Psoas muscle (tissue), 8 donors: Measurements from ENCODE around the gene AP1M2. TPM values are rescaled to one million over a fixed set of nuclear protein-coding genes. Genes with fewer than 3 reads are reported as not detected.
"Not testable (repeated sequence)": the region's sequence is repeated elsewhere in the genome, so short reads cannot be mapped to it uniquely, and the experiment has no call there.

ENCODE experiments used
- ATAC-seq, 4 donors: fragments of 200-7000 bp; cut with Tn5 transposase; one replicate each; pipeline ENCODE4 v1.9.1; 2020; ENCODE audit warnings: moderate library complexity in 3 of 4, mild to moderate bottlenecking in 2 of 4
- DNase-seq, 2 donors: peaks; one replicate each; pipeline ENCODE4 v3.0.0-alpha.2; 2020
- H3K27ac ChIP-seq: fragments of 200-600 bp; one replicate; pipeline ENCODE4 v1.8.0; 2022
- H3K27me3 ChIP-seq, 3 donors: fragments of 200-600 bp in 1 of 3; one replicate each; pipeline versions ENCODE4 v1.6.1 to v1.8.0; 2013 to 2022; ENCODE audit warnings: low read length in 2 of 3, mild to moderate bottlenecking in 2 of 3, moderate library complexity in 1 of 3; ENCODE audit not compliant: insufficient read depth in 3 of 3
- H3K36me3 ChIP-seq, 2 donors: fragments of 200-600 bp in 1 of 2; one replicate each; pipeline versions ENCODE4 v1.6.1 to v1.8.0; 2013 to 2022; ENCODE audit warnings: low read depth in 1 of 2, mild to moderate bottlenecking in 1 of 2, moderate library complexity in 1 of 2; ENCODE audit not compliant: insufficient read depth in 1 of 2
- H3K4me1 ChIP-seq: fragments of 200-600 bp; one replicate; pipeline ENCODE4 v1.8.0; 2022
- H3K4me3 ChIP-seq: fragments of 200-600 bp; one replicate; pipeline ENCODE4 v1.8.0; 2022; ENCODE audit warnings: mild to moderate bottlenecking
- H3K9me3 ChIP-seq: fragments of 200-600 bp; one replicate; pipeline ENCODE4 v1.8.0; 2022
- WGBS, 3 donors: extraction: QIAGEN DNeasy Blood & Tissue Kit; methylation state at CpG; one replicate each; pipeline versions ENCODE4 v1.1.6 to v1.1.7; 2013; 5-methylcytosine and 5-hydroxymethylcytosine counted together
- intact Hi-C, 2 donors: fragments of 100-400 bp; cut with DNase I; formaldehyde crosslinking; loops; one replicate each; pipeline versions ENCODE4 v1.11.0 to v1.14.2; 2022
- polyA plus RNA-seq, 3 donors: library from polyadenylated mRNA; stranded (reverse); fragments of 200-250 nt; gene quantifications; one replicate each; pipeline ENCODE4 v1.2.3, GENCODE V29; 2013
- total RNA-seq, 4 donors: library from RNA; stranded (reverse); fragmentation: NEBNext Ultra II Directional in 2 of 4; extraction: Animal tissue kit (Norgen Biotek cat#: 25700) in 2 of 4; gene quantifications; one replicate each; pipeline versions ENCODE4 v1.2.1 to v1.2.4, GENCODE V29; 2021 to 2023
- TF ChIP-seq, protein P1 (sequence below): fragments of 200-600 bp; IDR thresholded peaks from one replicate; pipeline ENCODE4 v1.8.0; 2022; ENCODE audit warnings: antibody characterized with exemption
- donor health status: healthy with polysubstance abuse.
- donor health status: DM: no; HTN: no; CAD: no; lungs with moderate emphysema.
- donor health status: Bipolar disorder and iron deficiency.
- donor health status: healthy.
- donor health status: DM: yes; HTN: yes; CAD: no.
- donor health status: DM: no; HTN: no; CAD: no.
- donor health status: DM: no; HTN: no; CAD: no.
- donor health status: DM: yes; HTN: yes; CAD: no.

AP1M2 gene
- total and polyA plus RNA-seq, 7 donors, result 0.13 TPM; not detected in 6

DNA sequence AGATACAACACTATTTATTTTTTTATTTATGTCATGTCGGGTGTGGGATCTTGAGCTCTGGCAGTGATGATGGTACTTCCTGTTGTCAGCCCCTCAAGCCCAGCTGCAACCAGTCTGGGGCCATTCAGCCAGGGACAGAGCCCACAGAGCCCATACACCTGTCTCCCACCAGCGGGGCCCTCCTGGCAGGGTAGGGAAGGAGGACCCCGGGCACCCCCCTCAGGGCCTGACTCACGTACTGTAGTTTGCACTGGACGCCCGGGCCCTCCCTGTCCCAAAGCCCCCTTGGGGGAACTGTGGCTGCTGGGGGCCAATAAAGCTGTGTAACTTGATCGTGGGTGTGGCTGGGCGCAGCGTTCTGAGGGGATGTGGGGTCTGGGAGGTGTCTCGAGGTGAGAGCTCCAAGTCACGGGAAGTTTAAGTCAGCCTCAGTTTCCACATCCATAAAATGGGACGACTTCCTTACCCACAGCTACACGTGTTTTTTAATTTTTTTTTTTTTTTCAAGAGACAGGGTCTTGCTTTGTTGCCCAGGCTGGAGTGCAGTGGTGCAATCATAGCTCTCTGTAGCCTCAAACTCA, 33.9 kb downstream of the AP1M2 start:
- H3K36me3 ChIP-seq, result peaks cover 7 to 100% of the 10 kb centered on the region in 2 donors
- TF ChIP-seq, protein P1, sequence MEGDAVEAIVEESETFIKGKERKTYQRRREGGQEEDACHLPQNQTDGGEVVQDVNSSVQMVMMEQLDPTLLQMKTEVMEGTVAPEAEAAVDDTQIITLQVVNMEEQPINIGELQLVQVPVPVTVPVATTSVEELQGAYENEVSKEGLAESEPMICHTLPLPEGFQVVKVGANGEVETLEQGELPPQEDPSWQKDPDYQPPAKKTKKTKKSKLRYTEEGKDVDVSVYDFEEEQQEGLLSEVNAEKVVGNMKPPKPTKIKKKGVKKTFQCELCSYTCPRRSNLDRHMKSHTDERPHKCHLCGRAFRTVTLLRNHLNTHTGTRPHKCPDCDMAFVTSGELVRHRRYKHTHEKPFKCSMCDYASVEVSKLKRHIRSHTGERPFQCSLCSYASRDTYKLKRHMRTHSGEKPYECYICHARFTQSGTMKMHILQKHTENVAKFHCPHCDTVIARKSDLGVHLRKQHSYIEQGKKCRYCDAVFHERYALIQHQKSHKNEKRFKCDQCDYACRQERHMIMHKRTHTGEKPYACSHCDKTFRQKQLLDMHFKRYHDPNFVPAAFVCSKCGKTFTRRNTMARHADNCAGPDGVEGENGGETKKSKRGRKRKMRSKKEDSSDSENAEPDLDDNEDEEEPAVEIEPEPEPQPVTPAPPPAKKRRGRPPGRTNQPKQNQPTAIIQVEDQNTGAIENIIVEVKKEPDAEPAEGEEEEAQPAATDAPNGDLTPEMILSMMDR, result no peak
- H3K27ac ChIP-seq, result no peak overlapping the region
- DNase-seq (peak in 1 of 2 donors; percentile 51), ATAC-seq (peak in 2 of 4 donors; percentile 12 to 16)
- intact Hi-C loops, result no loop called here
- no peaks in the 10 kb centered on the region for H3K9me3 ChIP-seq
- no peak overlapping the region for H3K4me3 ChIP-seq
- no peaks in the 10 kb centered on the region for H3K27me3 ChIP-seq
- WGBS, 3 donors, result 66 to 72% (median 70%) methylated on average over 13 of the region's 13 CpGs
- no peaks in the 10 kb centered on the region for H3K4me1 ChIP-seq

DNA sequence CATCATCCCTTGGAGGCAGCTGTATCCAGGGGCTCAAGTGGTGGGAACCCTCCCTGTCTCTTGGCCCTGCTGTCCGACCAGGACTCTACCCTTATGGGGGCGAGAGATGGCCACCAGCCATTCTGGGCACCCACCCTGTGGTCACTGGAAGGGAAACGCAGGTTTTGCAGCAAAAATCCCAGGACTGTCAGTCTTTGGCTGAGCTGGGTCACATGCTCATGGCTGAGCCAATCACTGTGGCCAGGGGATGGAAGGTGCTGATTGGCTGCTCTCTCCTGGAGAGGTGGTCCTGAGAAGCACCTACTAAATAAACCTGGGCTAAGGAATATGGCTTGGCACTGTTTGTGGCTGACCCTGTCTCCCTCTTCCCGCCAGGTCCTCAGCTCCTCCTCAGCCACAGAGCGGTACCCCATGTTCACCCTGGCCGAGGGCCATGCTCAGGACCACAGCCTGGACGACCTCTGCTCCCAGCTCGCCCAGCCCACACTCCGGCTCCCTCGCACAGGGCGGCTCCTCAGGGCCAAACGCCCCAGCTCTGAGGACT, 34.5 kb downstream of the AP1M2 start:
- intact Hi-C loops, result no loop called here
- no peak overlapping the region for H3K4me3 ChIP-seq
- no peaks in the 10 kb centered on the region for H3K27me3 ChIP-seq
- no peaks in the 10 kb centered on the region for H3K9me3 ChIP-seq
- H3K4me1 ChIP-seq, result no peaks in the 10 kb centered on the region
- DNase-seq (no peak), ATAC-seq (peak in 3 of 4 donors; percentile 29 to 34 (median 30))
- TF ChIP-seq, protein P1, result no peak
- H3K36me3 ChIP-seq, result peaks cover 7 to 100% of the 10 kb centered on the region in 2 donors
- no peak overlapping the region for H3K27ac ChIP-seq
- WGBS, 3 donors, result 81 to 89% (median 83%) methylated on average over 12 of the region's 12 CpGs

DNA sequence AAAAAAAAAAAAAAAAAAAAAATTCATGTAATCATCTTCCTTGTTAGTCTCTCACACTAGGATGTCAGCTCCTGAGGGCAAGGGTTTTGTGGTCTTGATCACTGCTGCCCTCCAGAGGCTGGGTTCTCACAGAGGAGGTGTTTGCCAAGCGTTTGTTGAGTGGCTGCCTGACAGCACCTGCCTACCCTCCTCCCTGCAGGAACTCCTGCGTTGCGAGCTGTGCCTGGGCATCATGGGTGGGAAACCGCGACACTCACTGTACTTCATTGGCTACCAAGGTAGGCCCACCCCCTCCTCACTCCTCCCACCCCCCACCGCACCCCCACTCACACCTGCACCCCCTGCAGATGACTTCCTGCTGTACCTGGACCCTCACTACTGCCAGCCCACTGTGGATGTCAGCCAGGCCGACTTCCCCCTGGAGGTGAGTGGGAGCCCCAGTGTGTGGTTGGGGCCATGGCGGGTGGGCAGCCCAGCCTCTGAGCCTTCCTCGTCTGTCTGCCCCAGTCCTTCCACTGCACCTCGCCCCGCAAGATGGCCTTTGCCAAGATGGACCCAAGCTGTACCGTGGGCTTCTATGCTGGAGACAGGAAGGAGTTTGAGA, 35.3 kb downstream of the AP1M2 start:
- Histone ChIP-seq H3K4me3 (no peak overlapping the region), H3K27ac (no peak overlapping the region), H3K27me3 (no peaks in the 10 kb centered on the region), H3K36me3 (peaks cover 7 to 100% of the 10 kb centered on the region in 2 donors), H3K9me3 (no peaks in the 10 kb centered on the region), H3K4me1 (no peaks in the 10 kb centered on the region)
- 93 to 95% (median 93%) methylated on average over 10 to 12 of the region's 12 CpGs for WGBS, 3 donors
- DNase-seq, result no peak
- intact Hi-C loops, result no loop called here
- TF ChIP-seq, protein P1, result no peak
- peak; percentile 29 to 55 (median 50) for ATAC-seq

DNA sequence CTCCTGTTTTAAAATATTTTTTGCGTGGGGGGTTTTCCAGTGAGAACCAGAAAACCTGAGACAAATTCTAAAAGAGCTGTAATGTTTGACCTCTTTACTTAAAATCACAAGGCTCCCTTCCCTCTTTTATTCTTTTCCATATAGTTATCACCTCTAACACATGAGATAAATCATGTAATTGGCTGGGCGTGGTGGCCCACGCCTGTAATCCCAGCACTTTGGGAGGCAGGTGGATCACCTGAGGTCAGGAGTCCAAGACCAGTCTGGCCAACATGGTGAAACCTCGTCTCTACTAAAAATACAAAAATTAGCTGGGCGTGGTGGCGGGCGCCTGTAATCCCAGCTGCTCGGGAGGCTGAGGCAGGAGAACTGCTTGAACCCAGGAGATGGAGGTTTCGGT, 36.1 kb downstream of the AP1M2 start:
- H3K4me1 ChIP-seq, H3K27me3 ChIP-seq, H3K9me3 ChIP-seq, H3K4me3 ChIP-seq, intact Hi-C loops, ATAC-seq, H3K27ac ChIP-seq, DNase-seq: not testable (repeated sequence)
- H3K36me3 ChIP-seq, result peaks cover 7 to 100% of the 10 kb centered on the region in 2 donors
- 95 to 97% (median 95%) methylated on average over 9 of the region's 9 CpGs for WGBS, 3 donors

DNA sequence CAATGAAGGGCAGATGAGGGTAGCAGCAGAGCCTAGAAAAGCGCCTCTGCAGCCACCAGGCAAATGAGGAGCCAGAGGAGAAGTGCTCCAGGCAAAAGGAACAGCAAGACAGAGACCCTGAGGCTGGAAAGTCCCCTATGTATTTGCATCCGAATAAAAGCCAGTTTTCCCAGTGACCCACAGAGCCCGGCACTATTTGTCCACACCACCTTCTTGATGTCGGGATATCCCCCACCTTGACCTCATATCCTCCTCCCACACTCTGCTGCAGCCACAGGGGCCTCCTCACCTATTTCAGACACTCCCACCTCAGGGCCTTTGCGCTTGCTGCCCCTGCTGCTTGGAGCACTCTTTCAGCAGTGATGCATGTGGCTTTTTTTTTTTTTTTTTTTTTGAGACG, 36.8 kb downstream of the AP1M2 start:
- ATAC-seq (no peak), DNase-seq (no peak)
- Histone ChIP-seq H3K4me1 (peaks cover 5% of the 10 kb centered on the region), H3K4me3 (no peak overlapping the region), H3K9me3 (no peaks in the 10 kb centered on the region), H3K27me3 (no peaks in the 10 kb centered on the region), H3K36me3 (peaks cover 7 to 100% of the 10 kb centered on the region in 2 donors), H3K27ac (no peak overlapping the region)
- WGBS, 3 donors, result 90 to 98% (median 97%) methylated on average over 5 to 6 of the region's 6 CpGs
- intact Hi-C loops, result no loop called here
- TF ChIP-seq, protein P1, result no peak
